ENCODE results near the gene PRX. TPM values are rescaled to one million over a fixed set of nuclear protein-coding genes. Genes with fewer than 3 reads are reported as not detected.
"Not testable (repeated sequence)": the region's sequence is repeated elsewhere in the genome, so short reads cannot be mapped to it uniquely, and the experiment has no call there.

Gene PRX
- total and polyA plus RNA-seq, 2 donors from 2014 or later = 4.5 to 12.6 TPM

DNA sequence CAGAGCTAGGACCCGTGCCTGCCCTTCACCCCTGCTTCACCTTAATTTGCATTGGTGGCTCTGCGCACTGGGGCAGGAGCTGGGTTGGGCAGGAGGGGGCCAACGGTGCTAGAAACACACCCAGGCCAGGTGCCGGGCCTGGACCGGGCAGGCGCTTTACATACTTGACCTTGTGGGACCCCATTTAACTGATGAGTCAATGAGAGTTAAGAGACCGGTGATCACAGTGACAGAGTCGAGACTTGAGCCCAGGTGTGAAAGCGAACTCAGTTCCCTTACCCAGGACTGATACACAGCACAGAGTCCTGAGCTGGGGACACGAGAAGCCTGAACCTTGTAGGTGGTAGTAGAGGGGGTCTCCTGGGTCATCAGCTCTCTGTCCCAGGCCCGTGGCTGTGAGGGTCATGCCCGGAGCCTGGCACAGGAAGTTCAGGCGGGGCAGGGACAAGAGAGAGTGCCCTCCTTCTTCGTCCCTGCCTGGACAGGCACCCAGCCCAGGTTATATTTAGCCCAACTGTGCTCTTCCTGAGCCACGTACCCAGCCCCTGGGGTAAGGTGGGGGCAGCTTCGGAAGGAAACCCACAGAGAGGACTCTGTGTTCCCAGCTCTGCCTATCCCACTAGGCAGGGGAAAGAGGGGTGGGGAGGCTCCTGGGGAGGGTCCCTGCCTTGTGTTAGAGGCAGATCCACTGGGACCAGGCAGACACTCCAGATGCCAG lies 1.9 kb downstream of the PRX start:
- no peaks in the 10 kb centered on the region for H3K36me3 ChIP-seq (ENCODE audit: control insufficient read depth in 2 of 3, insufficient read depth in 3 of 3, low read length in 3 of 3)
- DNase-seq = no peak
- no peak for FAIRE-seq
- H3K27ac ChIP-seq (ENCODE audit: low read depth in 2 of 2, low read length in 2 of 2) = peak overlapping the region; percentile 20 to 55
- intact Hi-C loops (cut with DNase I) = no loop called here
- no peak for TF ChIP-seq CTCF (IDR thresholded peaks at IDR 0.05; ENCODE audit: borderline replicate concordance, extremely low read depth, insufficient read depth)
- H3K9me3 ChIP-seq (ENCODE audit: control insufficient read depth in 2 of 3, insufficient read depth in 1 of 3, low read length in 3 of 3) = no peaks in the 10 kb centered on the region
- H3K4me1 ChIP-seq (ENCODE audit: control insufficient read depth in 2 of 3, insufficient read depth in 2 of 3, low read depth in 1 of 3, low read length in 3 of 3) = peaks cover 0 to 7% (median 0%) of the 10 kb centered on the region in 3 donors
- no peaks in the 10 kb centered on the region for H3K27me3 ChIP-seq (ENCODE audit: control insufficient read depth, insufficient read depth, low read length)
- H3K4me3 ChIP-seq (ENCODE audit: low read length in 3 of 3) = peak overlapping the region in 1 of 3 donors; percentile 15
- no peak overlapping the region for H3K9ac ChIP-seq (ENCODE audit: low read length in 3 of 3)

GRCh38 chr19:40410030-40410389 lies 3.2 kb downstream of the PRX start:
- H3K36me3 ChIP-seq (ENCODE audit: control insufficient read depth in 2 of 3, insufficient read depth in 3 of 3, low read length in 3 of 3) = no peaks in the 10 kb centered on the region
- no peak for FAIRE-seq

GRCh38 chr19:40408598-40408925 lies 4.6 kb downstream of the PRX start:
- H3K27ac ChIP-seq (ENCODE audit: low read depth in 2 of 2, low read length in 2 of 2); intact Hi-C loops (cut with DNase I); H3K27me3 ChIP-seq (ENCODE audit: control insufficient read depth, insufficient read depth, low read length); H3K9ac ChIP-seq (ENCODE audit: low read length in 3 of 3); H3K9me3 ChIP-seq (ENCODE audit: control insufficient read depth in 2 of 3, insufficient read depth in 1 of 3, low read length in 3 of 3); DNase-seq; H3K4me1 ChIP-seq (ENCODE audit: control insufficient read depth in 2 of 3, insufficient read depth in 2 of 3, low read depth in 1 of 3, low read length in 3 of 3); FAIRE-seq; H3K4me3 ChIP-seq (ENCODE audit: low read length in 3 of 3); H3K36me3 ChIP-seq (ENCODE audit: control insufficient read depth in 2 of 3, insufficient read depth in 3 of 3, low read length in 3 of 3): not testable (repeated sequence)

More at GRCh38 chr19:40410030-40410389, 3.2 kb downstream of the PRX start:
- no peak for DNase-seq
- no peak for TF ChIP-seq CTCF (IDR thresholded peaks at IDR 0.05; ENCODE audit: borderline replicate concordance, extremely low read depth, insufficient read depth)
- H3K4me3 ChIP-seq (ENCODE audit: low read length in 3 of 3) = no peak overlapping the region
- H3K4me1 ChIP-seq (ENCODE audit: control insufficient read depth in 2 of 3, insufficient read depth in 2 of 3, low read depth in 1 of 3, low read length in 3 of 3) = peaks cover 0 to 5% (median 0%) of the 10 kb centered on the region in 3 donors
- intact Hi-C loops (cut with DNase I) = no loop called here
- H3K9ac ChIP-seq (ENCODE audit: low read length in 3 of 3) = no peak overlapping the region
- no peaks in the 10 kb centered on the region for H3K9me3 ChIP-seq (ENCODE audit: control insufficient read depth in 2 of 3, insufficient read depth in 1 of 3, low read length in 3 of 3)
- no peak overlapping the region for H3K27ac ChIP-seq (ENCODE audit: low read depth in 2 of 2, low read length in 2 of 2)
- H3K27me3 ChIP-seq (ENCODE audit: control insufficient read depth, insufficient read depth, low read length) = no peaks in the 10 kb centered on the region

DNA sequence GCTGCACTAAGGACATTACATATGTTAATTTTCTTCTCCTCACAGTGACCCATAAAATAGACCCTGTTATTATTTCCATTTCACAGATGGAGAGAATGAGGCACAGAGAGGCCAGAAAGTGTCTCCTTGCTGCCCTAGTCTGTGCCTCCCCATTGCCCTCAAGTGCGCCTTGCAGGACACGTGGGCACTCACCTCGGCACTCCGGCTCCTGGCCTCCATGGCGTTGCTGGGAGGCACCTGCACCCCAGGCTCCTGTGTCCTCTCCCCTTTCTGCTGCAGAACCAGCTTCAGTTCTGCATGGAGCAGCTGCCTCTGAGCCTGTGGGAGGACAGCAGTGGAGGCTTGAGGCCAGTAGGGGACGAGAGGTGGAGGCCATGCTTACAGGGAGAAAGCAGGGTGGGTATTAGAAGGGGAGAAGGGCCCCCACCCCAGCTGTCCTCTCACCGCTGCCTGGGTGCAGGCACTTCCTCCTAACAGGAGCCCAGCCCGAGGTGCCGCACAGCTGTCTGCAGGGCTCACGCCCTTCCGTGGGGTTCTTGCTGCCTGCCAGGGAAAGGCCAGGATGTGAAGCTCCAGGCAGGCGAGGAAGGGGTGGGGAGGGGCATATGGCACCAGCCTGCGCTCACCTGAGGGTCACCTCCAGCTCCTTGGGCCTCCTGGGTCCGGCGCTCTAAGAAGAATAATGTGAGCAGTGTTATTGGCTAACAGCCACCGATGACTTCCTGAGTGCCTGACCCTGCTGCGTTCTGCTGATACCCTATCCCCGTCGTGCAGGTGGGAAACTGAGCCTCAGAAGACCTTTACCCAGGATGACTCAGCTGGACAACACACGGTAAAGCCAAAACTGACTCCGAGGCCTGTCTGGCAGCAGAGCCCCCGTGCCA lies 5.2 kb downstream of the PRX start:
- no peak for DNase-seq
- no peak overlapping the region for H3K9ac ChIP-seq (ENCODE audit: low read length in 3 of 3)

More for the DNA sequence above, 5.2 kb downstream of the PRX start:
- H3K36me3 ChIP-seq (ENCODE audit: control insufficient read depth in 2 of 3, insufficient read depth in 3 of 3, low read length in 3 of 3) = no peaks in the 10 kb centered on the region
- no peak for FAIRE-seq
- TF ChIP-seq CTCF (IDR thresholded peaks at IDR 0.05; ENCODE audit: borderline replicate concordance, extremely low read depth, insufficient read depth) = no peak
- peaks cover 0 to 4% (median 0%) of the 10 kb centered on the region in 3 donors for H3K4me1 ChIP-seq (ENCODE audit: control insufficient read depth in 2 of 3, insufficient read depth in 2 of 3, low read depth in 1 of 3, low read length in 3 of 3)
- H3K9me3 ChIP-seq (ENCODE audit: control insufficient read depth in 2 of 3, insufficient read depth in 1 of 3, low read length in 3 of 3) = no peaks in the 10 kb centered on the region
- intact Hi-C loops (cut with DNase I) = no loop called here
- H3K27me3 ChIP-seq (ENCODE audit: control insufficient read depth, insufficient read depth, low read length) = no peaks in the 10 kb centered on the region
- H3K27ac ChIP-seq (ENCODE audit: low read depth in 2 of 2, low read length in 2 of 2) = no peak overlapping the region
- H3K4me3 ChIP-seq (ENCODE audit: low read length in 3 of 3) = no peak overlapping the region
